ENCODE results near the gene SETD4.

- TF ChIP-seq ZNF274 (IDR thresholded peaks at IDR 0.05; ENCODE audit: low read depth, low read length), result no peak
- no peak for TF ChIP-seq YY1 (IDR thresholded peaks at IDR 0.05; ENCODE audit: insufficient read depth, insufficient read length)
Observed at GRCh38 chr21:36010801-36011200, 49.5 kb downstream of the SETD4 start.

Measured in NT2/D1 (cell line).